Right renal pelvis (tissue), 4 donors: ENCODE data around the gene HSPE1. TPM values are rescaled to one million over a fixed set of nuclear protein-coding genes. Genes with fewer than 3 reads are reported as not detected.
"Not testable (repeated sequence)": the region's sequence is repeated elsewhere in the genome, so short reads cannot be mapped to it uniquely, and the experiment has no call there.

Source experiments
- DNase-seq, 4 donors: peaks; one replicate each; pipeline ENCODE4 v3.0.0-alpha.2; 2013; ENCODE audit warnings: low read depth in 4 of 4, low spot score in 3 of 4, missing footprints in 1 of 4
- polyA plus RNA-seq, 4 donors: library from polyadenylated mRNA; unstranded; fragments of 120-200 nt; gene quantifications; one replicate each; pipeline ENCODE4 v1.2.1, GENCODE V29; 2013; ENCODE audit not compliant: insufficient read length in 4 of 4

HSPE1 gene
- polyA plus RNA-seq, 4 donors, result 224 to 274 (median 246) TPM

GRCh38 chr2:197498235-197498936 is 1.8 kb upstream of the HSPE1 start:
- DNase-seq, result no peak

DNA sequence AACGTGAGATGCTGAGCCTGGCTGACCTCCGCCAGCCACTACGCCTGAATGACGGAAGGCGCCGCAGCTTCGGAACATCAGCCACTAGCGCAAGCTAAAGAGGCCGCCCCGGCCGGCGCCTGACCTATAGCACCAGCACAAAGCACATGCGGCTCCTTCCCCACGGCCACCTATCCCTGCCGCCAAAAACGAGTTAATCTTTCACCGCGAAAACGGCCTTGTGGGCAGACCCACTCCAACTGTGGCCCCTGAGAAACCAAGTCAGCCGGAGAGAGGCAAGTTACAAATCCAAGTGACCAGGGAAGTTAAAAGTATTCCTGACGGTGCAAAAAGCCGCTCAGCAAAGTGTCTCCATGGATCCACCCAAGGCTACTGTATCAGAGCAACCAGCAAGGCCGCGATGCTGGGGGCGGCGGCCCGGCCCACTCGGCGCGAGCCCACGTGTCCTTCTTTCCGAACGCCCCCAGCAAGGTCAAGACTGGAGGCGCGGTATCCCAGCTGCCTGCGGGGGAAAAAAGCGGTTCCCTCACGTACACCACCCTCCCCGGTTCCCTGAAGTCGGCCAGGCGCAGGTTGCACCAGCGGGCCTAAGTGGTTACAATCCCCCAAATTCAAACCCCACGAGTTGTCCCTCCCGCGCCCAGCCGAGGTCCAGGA is 1.1 kb upstream of the HSPE1 start:
- DNase-seq, result peak; percentile 53 to 58 (median 56)

- DNase-seq, result peak in 2 of 4 donors; percentile 5 to 6
Measured at GRCh38 chr2:197500503-197501131, 438 bp downstream of the HSPE1 start.

DNA sequence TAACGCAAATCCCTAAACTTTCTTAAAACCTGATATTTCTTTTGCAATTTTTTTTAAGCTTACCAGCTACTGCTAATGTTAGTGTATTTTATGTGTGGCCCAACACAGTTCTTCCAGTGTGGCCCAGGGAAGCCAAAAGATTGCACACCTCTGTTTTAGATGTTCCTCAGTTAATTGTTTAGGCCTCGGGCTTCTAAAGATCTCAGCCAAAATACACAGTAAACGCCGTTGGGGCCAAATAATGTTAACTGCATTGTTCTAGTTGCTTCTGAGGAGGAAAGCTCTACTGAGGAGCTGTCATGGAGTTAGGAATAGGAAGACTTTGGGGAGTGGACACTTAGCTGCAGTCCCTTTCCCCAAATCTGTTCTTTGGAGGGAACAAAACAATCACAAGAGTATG is 2.0 kb downstream of the HSPE1 start:
- DNase-seq, result no peak

DNA sequence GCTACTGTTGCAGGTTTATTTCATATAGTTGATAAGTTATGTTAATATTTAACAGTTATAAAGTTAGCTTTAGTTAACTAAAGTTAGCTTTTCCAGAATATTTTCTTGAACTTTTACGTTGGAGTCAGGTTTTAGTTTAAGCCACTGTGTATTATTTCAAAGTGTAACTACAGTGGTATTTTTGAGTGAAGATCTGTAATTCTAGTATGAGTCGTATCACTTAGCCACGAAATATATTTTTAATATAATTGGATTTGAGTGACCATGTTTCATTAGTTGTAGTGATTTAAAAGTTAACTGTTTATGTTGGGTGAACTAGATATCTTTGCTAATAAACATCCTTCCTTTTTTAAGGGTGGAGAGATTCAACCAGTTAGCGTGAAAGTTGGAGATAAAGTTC is 2.5 kb downstream of the HSPE1 start:
- no peak for DNase-seq

DNA sequence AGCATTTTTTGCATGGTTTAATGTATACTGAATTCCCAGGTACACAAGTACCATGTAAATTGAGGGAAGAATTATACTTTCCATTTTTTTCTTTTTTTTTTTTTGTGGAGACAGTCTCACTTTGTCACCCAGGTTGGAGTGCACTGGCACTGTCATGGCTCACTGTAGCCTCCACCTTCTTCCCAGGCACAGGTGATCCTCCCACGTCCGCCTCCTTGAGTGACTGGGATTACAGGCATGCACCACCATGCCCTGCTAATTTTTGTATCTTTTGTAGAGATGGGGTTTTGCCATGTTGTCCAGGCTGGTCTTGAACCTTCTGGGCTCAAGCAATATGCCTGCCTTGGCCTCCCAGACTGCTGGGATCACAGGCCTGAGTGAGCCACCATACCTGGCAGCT is 3.8 kb downstream of the HSPE1 start:
- DNase-seq, result no peak

DNA sequence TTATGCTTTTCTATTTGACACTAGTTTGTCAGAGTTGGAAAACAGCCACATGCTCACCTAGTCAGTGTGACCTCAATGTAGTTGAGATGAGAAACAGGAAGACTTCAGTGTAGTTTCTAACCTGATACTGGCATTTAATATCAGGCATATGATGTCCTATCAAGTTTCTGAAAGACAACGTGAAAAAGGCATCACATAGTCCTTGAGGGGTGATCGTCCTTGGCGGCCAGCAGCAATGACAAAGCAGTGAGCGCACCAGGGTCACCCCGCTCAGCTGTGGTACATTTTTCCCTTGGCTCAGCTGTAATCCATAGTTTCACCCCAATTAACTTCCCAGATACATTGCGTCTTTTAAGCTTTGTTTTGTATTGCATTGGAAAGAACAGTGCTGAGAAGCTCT is 4.3 kb downstream of the HSPE1 start:
- DNase-seq, result no peak

DNA sequence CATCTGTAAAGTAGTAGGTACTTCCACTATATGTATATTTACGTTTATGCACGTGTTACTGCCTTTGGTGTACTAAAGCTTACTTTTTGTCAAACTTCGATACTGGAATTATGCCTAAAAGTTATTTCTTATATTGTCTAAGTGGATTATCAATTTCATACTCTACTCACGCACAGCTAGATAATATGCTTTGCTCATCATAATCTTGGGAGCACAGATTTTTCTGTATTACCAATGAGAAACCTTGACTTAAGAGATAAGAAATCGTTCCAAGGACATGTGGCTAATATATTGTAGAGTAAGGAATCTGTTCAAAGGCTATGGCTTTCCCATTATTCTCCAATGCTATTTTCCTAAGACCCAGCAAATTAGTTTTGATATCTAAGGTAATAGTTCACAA is 6.5 kb downstream of the HSPE1 start:
- no peak for DNase-seq

DNA sequence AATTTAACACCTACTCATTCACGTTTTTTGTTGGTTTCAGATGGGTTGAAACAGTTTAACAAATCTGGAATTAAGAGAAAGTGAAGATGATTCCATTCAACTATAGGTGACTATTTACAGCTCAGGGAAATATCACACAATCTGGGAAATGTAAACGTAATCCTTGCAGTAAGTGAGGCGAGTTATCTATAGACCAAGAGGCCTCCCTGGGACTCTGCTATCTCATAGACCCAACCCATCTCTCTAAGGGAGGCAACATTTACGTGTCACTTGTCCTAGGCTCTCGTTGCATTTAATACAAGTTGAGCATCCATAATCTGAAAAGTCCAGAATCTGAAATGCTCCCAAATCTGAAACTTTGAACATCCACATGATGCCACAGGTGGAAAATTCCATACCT is 13.7 kb downstream of the HSPE1 start:
- no peak for DNase-seq

DNA sequence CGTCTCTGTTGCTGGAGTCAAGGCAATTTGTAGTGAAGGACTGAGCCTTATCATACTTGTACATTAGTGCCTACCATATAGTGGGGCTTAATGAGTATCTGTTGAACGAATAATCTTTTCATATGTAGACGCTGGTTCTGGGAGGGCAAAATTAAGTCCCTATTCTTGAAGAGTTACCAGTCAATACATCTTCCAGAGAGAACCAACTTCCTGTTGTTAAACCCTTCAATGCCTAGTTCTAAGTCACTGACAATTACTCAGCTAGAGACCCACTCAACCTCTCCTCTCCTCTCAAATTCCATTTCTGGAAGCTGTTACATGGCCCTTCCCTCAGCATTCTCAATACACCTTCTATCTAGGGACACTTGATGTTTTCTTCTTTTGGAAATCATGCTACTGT is 14.6 kb downstream of the HSPE1 start:
- DNase-seq, result peak in 1 of 4 donors; percentile 7

GRCh38 chr2:197515315-197515738 is 15.1 kb downstream of the HSPE1 start:
- peak in 2 of 4 donors; percentile 33 to 47 for DNase-seq

GRCh38 chr2:197515739-197516392 is 15.7 kb downstream of the HSPE1 start, which contains the start of gene MOB4:
TSS of gene MOB4 (plus strand) at chr2:197516066. CDS start at chr2:197516087, 21 bp downstream.
- peak; percentile 90 to 99 (median 91) for DNase-seq

GRCh38 chr2:197516393-197516761 is 16.2 kb downstream of the HSPE1 start:
- peak in 1 of 4 donors; percentile 10 for DNase-seq

DNA sequence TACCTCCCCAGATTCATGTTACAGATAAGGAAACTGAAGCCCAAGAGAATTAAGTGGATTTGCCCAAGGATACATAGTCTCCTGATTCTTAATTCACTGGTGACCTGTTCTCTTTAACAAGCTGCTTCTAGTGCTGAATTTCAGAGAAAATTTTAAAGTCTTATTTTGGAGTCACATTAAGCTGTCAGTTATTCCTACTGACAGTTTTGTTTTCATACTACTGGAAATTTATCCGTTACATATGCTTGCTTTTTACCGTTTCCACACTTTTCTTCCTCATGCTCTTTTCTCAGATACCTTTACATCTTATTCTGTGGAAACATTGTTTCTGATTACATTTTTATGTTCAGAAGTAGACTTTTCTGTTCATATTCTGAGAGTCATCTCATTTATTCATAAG is 17.0 kb downstream of the HSPE1 start:
- no peak for DNase-seq

DNA sequence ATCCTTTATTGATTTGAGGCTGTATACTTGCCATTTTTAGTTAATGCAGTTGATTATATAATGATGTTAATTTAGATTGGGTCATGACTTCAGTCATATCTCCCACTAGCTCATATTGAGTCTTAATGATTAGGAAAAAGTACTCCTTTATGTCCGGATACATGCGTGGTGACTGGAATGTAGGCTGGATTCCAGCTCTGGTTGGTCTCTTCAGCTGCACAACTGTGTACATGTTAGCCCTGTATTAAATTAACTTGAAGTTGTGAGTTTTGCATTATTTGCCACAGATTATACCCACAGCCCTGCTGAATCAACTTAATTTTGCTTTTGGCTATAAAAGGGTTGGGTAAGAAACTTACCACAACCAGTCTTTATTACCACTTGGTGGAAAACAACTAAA is 38.2 kb downstream of the HSPE1 start:
- DNase-seq, result no peak

DNA sequence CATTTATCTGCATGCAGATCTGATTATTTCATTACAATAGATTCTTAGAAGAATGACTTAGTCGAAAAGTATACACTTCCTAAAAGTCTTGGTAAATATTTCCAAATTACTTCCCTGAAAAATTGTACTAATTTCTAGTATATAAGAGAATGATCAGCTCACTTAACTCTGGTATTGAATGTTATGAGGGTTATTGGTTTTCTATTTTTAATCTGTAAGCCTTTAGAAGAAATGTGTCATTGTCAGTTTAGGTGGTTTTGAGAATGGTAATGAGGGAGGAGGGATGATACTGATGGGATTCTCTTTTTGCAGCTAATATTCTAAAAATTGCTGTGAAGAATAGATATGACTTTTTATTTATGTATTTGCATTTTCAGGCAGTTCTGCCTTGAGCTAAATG is 39.6 kb downstream of the HSPE1 start:
- no peak for DNase-seq

DNA sequence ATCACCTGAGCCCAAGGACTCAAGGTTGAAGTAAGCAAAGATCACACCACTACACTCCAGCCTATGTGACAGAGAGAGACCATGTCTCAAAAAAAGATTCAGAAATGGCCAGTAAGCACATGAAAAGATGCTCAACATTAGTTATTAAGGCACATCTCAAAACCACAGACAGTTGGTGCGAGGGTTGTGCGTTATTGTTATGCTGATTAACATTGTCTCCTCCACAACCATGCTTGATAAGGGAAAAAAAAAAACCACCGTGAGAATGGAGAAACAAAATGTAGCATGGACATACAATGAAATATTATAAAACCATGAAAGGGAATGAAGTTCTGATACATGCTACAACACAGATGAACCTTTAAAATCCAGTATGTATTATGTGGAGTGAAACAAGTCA is 43.0 kb downstream of the HSPE1 start:
- no peak for DNase-seq

DNA sequence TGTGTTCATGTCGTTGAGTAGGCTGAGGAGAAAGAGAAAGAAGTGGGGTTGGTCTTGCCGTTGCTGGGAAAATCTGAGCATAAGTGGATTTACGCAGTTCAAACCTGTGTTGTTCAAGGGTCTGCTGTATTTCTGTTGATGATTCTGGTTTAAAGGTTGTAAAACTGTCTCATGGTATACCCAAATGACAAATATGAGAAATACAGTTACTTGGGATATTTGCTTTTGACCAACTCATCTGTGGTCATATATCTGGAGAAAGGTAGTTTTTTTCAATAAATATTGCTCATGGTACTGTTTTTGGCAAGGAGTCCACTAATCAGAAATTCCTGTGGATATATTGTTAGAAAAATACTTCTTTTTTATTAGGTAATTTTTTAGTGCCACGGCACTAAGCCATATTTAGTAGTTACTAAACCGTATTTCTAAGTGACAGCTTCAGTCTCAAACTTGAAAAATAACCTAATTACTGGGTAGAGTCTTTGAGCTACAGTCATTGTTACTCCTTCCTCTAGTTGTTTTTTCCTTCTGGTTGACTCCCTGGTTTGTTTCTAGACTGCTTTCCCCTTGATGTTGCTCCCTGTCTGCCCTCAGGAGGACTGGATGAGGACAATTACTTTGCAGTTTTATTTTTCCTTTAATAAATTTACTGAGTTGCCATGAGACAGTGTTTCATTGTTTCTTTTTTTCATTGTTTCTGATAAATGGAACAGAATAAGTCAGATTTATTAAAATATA is 47.2 kb downstream of the HSPE1 start:
- DNase-seq, result no peak

- DNase-seq, result no peak
Measured at GRCh38 chr2:197548582-197548981, 48.4 kb downstream of the HSPE1 start.

GRCh38 chr2:197551260-197551659 is 51.1 kb downstream of the HSPE1 start:
- not testable (repeated sequence) for DNase-seq
